ENCODE measurements around the gene PLCB4.

The PLCB4 gene

GRCh38 chr20:9103955-9104354 lies 35.1 kb downstream of the PLCB4 start:
- no peak for DNase-seq (ENCODE audit: low read depth in 2 of 2)

DNA sequence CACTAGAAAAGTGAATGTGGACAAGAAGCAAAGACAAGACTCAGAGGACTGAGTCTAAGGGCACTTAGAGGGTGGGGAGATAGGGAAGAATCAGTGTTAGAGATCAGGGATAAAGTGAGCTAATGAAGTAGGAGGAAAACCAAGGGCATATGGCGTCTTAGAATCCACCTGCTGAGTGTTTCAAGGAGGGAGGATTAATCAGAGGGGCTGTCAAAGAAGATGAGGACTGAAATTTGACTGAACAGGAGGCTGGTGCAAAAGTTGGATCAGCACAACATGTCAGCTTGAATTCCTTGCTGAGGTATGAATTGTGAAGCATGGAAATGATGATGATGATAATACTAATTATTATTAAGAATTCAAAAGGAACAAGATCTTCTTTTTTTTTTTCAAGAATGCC lies 39.4 kb downstream of the PLCB4 start:
- DNase-seq (ENCODE audit: low read depth in 2 of 2): no peak

- no peak for DNase-seq (ENCODE audit: low read depth in 2 of 2)
These were observed 40.7 kb downstream of the PLCB4 start for GRCh38 chr20:9109566-9109965.

DNA sequence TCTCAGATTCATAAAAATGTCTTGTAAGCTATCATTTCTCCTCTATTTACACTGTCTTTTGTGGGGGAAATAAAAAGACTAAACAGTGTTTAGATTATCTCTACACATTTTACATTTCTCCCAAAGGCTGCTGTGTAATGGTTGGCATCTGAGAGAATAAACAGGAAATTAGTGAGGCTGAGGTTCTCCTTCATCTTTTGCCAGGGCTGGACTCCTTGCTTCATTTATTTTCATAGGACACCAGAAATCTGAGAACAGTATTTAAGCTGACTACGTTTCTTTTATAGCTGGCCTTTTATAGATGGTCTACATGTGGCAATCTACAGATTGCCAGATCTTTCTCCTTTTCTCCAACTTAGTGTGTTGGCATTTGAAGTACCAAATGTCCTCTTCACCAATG lies 41.5 kb downstream of the PLCB4 start:
- DNase-seq (ENCODE audit: low read depth in 2 of 2): no peak

DNA sequence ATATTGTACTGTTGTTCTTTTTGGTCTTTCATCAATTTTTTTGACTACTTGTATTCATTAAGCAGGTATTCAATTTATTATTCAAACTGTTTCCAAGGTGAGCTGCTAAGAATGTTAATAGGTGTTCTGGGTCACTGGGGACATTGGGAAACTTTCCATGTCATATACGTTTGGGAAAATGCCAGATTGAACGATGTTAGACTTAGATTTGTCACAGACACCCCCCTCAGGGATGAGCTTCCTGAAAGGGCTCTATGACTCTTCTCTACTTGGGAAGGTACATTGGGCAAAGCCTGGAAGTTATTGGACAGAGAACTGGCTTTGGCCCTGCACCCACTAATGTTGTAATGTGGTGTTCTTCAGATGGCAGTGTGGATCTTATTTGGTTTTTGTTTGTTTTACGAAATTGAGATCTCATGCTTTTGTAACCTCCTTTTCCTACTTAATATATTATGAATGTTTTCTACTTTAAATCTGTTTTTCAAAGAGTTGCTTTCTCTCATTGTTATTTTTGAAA lies 42.1 kb downstream of the PLCB4 start:
- no peak for DNase-seq (ENCODE audit: low read depth in 2 of 2)

GRCh38 chr20:9112541-9113515 lies 43.9 kb downstream of the PLCB4 start:
- DNase-seq (ENCODE audit: low read depth in 2 of 2): no peak

DNA sequence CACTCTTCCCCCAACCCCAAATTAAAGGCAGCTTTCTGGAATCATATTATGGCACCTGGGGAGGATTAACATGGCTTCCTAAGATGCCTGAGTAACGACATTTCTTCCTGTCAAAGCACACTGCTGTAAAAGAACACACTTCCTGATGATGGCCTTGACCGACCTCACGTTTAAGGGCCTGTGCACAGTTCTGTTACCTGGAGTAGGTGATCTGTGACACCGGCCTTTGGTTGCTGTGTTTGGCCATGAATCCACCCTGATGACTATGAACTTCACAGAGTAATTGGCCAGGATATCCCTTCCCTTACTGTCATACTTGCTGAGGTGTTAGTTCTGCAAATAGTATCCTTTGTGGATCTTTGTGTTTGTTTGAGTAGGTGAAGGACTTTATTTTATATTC lies 45.8 kb downstream of the PLCB4 start:
- no peak for DNase-seq (ENCODE audit: low read depth in 2 of 2)

DNA sequence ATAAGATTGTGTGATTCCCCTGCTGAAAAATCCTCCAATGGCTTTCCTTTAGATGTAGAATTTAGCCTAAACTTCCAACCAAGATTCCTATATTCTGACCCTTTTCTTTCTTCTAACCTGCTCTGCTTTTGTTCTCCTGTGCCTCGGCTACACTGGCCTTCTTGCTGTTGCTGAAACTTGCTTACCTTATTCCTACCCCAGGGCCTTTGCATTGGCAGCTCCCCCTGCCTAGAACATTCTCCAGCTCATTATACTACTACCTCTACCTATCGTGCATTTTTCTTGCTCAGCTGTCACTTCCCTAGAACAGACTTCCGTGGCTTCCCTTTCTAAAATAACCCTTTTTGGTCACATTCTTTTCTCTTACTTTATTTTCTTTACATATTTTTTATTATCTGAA lies 48.7 kb downstream of the PLCB4 start:
- no peak for DNase-seq (ENCODE audit: low read depth in 2 of 2)

DNA sequence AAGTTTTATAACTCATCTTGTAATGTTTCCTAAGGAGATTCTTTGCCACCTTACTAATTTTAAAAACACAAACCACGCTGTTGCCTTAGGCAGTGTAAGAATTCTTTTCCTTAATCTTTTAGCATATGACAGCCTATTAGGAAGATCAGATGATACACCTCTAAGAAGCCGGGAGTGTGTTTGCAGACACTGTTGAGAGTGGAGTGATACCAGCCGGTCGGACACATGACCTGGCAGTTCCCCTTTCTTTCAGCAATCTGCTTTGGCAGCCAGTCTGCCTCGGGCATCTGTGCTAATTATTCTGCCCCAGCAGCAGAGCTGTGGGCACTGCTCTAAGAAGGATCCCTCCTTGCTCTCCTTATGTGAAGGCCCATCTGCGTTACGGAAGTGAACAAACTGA lies 50.9 kb downstream of the PLCB4 start:
- no peak for DNase-seq (ENCODE audit: low read depth in 2 of 2)

DNA sequence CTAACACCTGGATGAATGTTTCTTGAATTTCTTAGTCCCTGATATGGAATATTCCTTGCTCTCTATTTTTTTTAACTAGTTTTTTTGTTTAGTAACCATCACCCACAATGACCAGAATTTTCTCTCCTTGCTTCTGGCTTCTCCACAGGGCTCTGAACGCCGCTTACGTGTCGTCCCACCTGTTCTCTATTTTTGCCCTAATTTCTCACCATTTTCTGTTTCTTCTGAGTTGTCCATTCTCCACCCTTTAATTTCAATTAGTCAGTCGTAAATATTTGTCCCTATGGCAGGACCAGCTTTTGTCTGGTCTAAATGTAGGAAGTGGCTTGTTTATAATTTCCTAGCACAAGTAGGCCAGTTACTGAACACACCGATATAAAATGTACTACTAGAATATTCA lies 52.3 kb downstream of the PLCB4 start:
- no peak for DNase-seq (ENCODE audit: low read depth in 2 of 2)

DNA sequence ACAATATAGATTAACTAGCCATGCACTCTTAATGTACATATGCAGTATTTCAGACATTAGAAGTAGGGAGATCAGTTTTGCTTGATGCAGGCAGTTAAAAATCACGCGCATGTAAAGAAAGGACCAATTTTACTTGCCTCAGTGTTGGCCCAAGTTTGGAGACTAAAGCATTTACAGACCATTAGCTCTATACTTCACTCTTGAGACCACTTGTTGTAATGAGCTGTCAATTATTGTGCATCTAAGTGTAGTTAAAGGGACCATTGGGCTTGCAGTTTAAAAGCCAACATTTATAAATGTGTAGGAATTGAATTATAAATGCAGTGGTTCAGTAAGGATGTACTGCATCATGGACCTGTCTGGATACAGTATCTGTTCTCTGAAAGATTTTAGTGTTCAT lies 53.7 kb downstream of the PLCB4 start:
- no peak for DNase-seq (ENCODE audit: low read depth in 2 of 2)

DNA sequence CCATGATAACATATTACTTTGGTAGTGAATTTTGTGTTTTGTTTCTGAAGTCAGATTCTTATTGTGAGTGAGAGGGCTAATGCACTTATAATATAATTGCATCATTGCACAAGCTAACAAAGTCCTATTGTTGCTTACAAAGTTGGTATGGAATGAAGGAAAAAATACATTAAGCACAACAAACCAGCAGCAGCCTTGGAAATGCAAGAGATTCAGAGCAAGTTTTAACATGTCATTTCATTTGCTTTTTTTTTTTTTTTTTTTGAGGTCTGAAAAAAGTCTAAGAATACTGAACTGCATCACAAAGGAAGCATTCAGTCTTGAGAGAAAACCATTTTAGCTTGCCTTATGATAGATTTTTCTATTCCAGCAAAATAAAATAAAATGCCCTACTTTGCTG lies 57.6 kb downstream of the PLCB4 start:
- DNase-seq (ENCODE audit: low read depth in 2 of 2): no peak

DNA sequence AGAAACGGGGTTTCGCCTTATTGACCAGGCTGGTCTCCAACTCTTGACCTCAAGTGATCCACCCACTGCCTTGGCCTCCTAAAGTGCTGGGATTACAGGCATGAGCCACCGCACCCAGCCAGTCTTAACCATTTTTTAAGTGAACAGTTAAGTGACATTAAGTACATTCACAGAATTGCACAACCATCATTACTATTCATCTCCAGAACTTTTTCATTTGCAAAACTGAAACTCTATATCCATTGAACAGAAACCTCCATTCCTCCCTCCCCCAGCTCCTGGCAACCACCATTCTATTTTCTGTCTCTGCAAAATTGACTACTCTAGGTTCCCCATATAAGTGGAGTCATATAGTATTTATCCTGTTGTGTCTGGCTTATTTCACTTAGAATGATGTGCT lies 59.7 kb downstream of the PLCB4 start:
- no peak for DNase-seq (ENCODE audit: low read depth in 2 of 2)

DNA sequence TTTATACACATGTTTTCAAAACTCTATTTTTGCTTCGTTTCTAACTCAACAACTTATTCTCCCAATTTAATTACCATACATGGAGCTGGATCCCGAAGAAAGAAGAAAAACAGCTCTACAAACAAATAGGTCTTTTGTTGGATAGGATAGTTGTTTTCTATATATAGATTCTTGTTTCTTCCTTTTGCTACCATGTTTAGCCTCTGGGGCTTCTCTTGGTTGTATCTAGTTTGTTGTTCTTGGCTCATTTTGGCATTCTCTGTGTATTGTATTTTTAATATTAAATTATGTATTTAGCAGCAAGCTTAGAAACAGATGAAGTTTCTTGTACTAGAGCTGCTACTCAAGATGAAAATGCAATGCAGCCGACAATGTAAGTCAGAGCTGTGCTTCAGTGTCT lies 60.9 kb downstream of the PLCB4 start:
- DNase-seq (ENCODE audit: low read depth in 2 of 2): no peak

- DNase-seq (ENCODE audit: low read depth in 2 of 2): no peak
These were observed 61.6 kb downstream of the PLCB4 start for GRCh38 chr20:9130521-9130920.

GRCh38 chr20:9131841-9132240 lies 63.0 kb downstream of the PLCB4 start:
- no peak for DNase-seq (ENCODE audit: low read depth in 2 of 2)

DNA sequence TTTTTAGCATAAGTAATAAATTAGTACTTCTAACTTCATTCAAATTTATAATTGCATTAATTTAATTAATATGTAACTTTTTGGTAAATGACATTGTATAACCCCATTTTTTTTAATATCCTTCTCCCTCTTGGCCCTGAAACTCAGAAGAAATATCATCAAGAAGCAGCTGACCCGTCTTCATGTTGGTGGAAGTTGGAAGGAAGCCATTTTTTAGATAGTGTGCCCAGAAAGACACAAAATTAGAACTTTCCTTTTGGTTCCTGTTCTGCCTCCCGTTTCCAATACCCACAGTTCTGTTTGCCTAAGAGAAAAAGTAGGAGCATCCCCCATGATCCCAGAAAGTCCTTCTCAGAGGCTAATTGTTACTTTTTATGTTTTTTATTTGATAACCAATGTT lies 65.5 kb downstream of the PLCB4 start:
- DNase-seq (ENCODE audit: low read depth in 2 of 2): no peak

- no peak for DNase-seq (ENCODE audit: low read depth in 2 of 2)
These were observed 67.2 kb downstream of the PLCB4 start for GRCh38 chr20:9136114-9136513.

DNA sequence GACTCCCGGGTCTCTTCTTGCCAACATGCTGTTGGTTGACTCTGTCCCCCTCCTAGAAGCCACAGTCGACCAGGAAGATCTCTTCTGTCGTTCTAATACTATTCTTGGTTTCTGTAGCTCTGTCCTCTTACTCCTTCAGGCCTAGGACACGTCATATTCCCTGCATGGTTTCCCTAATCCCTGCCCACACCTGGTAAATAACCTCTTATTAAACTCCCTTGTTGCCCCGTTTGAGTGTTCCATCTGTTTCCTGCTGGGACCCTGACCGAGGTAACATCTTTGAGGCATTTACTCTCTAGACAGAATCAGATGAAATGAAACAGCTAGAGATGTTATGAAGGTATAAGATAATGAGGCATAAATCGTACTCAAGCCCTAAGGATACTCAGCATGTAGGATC lies 68.1 kb downstream of the PLCB4 start:
- no peak for DNase-seq (ENCODE audit: low read depth in 2 of 2)

GRCh38 chr20:9139106-9139833 lies 70.4 kb downstream of the PLCB4 start:
- DNase-seq (ENCODE audit: low read depth in 2 of 2): no peak

DNA sequence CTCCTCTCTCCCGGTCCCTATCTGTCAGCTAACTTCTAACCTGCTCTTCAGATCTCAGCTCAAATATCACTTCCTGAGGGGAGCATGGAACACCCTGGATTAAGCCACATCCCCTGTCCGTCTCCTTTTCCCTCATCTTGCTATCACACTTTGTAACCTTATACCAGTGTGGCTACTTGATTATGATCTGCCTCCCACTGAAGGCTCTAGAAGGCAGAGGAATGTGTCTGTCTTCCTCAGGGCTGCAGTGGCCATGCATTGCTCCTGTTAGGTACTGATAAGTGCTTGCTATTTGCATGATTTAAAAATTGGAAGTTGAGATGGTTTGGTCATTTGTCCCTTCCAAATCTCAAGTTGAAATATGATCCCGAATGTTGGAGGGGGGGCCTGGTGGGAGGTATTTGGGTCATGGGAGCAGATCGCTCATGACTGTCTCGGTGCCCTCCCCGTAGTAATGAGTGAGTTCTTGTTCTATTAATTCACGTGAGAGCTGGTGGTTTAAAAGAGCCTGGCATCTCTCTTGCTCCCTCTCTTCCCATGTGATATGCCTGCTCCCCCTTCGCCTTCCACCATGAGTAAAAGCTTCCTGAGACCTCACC lies 71.4 kb downstream of the PLCB4 start:
- no peak for DNase-seq (ENCODE audit: low read depth in 2 of 2)

DNA sequence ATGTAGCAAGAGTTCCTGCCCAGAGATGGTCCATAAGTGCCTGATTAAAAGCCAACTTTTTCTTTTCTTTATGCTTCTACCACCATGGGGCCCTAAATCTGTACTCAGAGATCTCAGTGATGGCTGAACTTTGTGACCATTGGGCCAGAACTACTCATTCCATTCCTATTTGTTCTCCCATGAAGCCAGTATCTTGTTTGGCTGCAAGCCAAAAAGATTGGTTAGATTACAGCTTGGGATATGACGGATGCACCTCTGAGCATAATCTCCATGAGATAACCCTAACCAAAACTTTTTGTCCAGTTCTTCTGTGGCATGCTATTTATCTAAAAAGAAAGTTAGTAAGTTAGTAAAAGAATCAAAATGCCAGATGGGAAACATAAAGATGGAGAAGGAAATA lies 72.2 kb downstream of the PLCB4 start:
- no peak for DNase-seq (ENCODE audit: low read depth in 2 of 2)

DNA sequence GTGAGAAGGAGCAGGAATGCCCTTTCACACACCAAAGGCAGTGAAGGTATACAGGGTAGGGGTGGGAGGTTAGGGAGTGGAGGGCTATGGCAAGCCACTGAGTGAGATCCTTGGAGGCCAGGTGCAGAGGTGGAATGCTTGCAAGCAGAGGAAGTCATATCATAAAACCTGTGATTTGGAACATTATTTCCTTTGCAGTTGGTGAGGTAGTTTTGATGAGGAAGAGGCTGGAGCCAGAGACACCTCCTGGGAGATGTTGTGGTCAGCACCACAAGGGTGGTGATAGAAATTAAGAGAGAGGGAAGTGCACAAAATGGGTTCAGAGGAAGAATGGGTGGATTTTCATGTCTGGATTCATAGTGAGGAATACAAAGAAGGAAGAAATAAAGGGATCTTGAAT lies 73.0 kb downstream of the PLCB4 start:
- no peak for DNase-seq (ENCODE audit: low read depth in 2 of 2)
